IPS-18c (cell line): ENCODE measurements around the gene RYR3.
"Not testable (repeated sequence)": the region's sequence is repeated elsewhere in the genome, so short reads cannot be mapped to it uniquely, and the experiment has no call there.

Experiments used
- H3K4me3 ChIP-seq: 2 replicates; pipeline ENCODE4 v1.7.0; 2013; ENCODE audit warnings: low read depth, mild to moderate bottlenecking, low read length, moderate library complexity; ENCODE audit not compliant: insufficient read depth
- H3K9me3 ChIP-seq: one replicate; pipeline ENCODE4 v1.6.1; 2013; ENCODE audit warnings: mild to moderate bottlenecking, low read length, moderate library complexity; ENCODE audit not compliant: control insufficient read depth, insufficient read depth

Gene RYR3

GRCh38 chr15:33561967-33562366, 251.2 kb downstream of the RYR3 start:
- no peaks in the 10 kb centered on the region for H3K9me3 ChIP-seq

GRCh38 chr15:33565094-33565493, 254.3 kb downstream of the RYR3 start:
- Histone ChIP-seq H3K4me3 (no peak overlapping the region), H3K9me3 (no peaks in the 10 kb centered on the region)

More at GRCh38 chr15:33561967-33562366, 251.2 kb downstream of the RYR3 start:
- H3K4me3 ChIP-seq = no peak overlapping the region

- H3K9me3 ChIP-seq = no peaks in the 10 kb centered on the region
- no peak overlapping the region for H3K4me3 ChIP-seq
These were observed 256.9 kb downstream of the RYR3 start for GRCh38 chr15:33567652-33568051.

GRCh38 chr15:33569036-33569435, 258.3 kb downstream of the RYR3 start:
- H3K9me3 ChIP-seq = no peaks in the 10 kb centered on the region
- H3K4me3 ChIP-seq = no peak overlapping the region

- not testable (repeated sequence) for H3K4me3 ChIP-seq, H3K9me3 ChIP-seq
These were observed 267.1 kb downstream of the RYR3 start for GRCh38 chr15:33577911-33578310.

- no peaks in the 10 kb centered on the region for H3K9me3 ChIP-seq
- H3K4me3 ChIP-seq = no peak overlapping the region
These were observed 269.8 kb downstream of the RYR3 start for GRCh38 chr15:33580526-33580925.

- H3K4me3 ChIP-seq = no peak overlapping the region
- no peaks in the 10 kb centered on the region for H3K9me3 ChIP-seq
These were observed 270.3 kb downstream of the RYR3 start for GRCh38 chr15:33581032-33581431.

GRCh38 chr15:33584797-33585196, 274.0 kb downstream of the RYR3 start:
- no peaks in the 10 kb centered on the region for H3K9me3 ChIP-seq
- no peak overlapping the region for H3K4me3 ChIP-seq

- Histone ChIP-seq H3K9me3 (no peaks in the 10 kb centered on the region), H3K4me3 (no peak overlapping the region)
These were observed 276.3 kb downstream of the RYR3 start for GRCh38 chr15:33586786-33587697.

- Histone ChIP-seq H3K4me3 (no peak overlapping the region), H3K9me3 (no peaks in the 10 kb centered on the region)
These were observed 277.0 kb downstream of the RYR3 start for GRCh38 chr15:33587773-33588172.

GRCh38 chr15:33592864-33593263, 282.1 kb downstream of the RYR3 start:
- H3K9me3 ChIP-seq = no peaks in the 10 kb centered on the region

GRCh38 chr15:33598382-33598781, 287.6 kb downstream of the RYR3 start:
- H3K4me3 ChIP-seq, H3K9me3 ChIP-seq: not testable (repeated sequence)

More at GRCh38 chr15:33592864-33593263, 282.1 kb downstream of the RYR3 start:
- H3K4me3 ChIP-seq = no peak overlapping the region

- Histone ChIP-seq H3K4me3 (no peak overlapping the region), H3K9me3 (no peaks in the 10 kb centered on the region)
These were observed 289.4 kb downstream of the RYR3 start for GRCh38 chr15:33600212-33600611.

GRCh38 chr15:33601461-33601860, 290.7 kb downstream of the RYR3 start:
- Histone ChIP-seq H3K4me3 (no peak overlapping the region), H3K9me3 (no peaks in the 10 kb centered on the region)

- no peaks in the 10 kb centered on the region for H3K9me3 ChIP-seq
- no peak overlapping the region for H3K4me3 ChIP-seq
These were observed 297.9 kb downstream of the RYR3 start for GRCh38 chr15:33608714-33609113.

GRCh38 chr15:33612721-33613304, 302.0 kb downstream of the RYR3 start:
- no peaks in the 10 kb centered on the region for H3K9me3 ChIP-seq
- no peak overlapping the region for H3K4me3 ChIP-seq

- Histone ChIP-seq H3K4me3 (no peak overlapping the region), H3K9me3 (no peaks in the 10 kb centered on the region)
These were observed 305.7 kb downstream of the RYR3 start for GRCh38 chr15:33616475-33616874.

GRCh38 chr15:33618350-33618749, 307.6 kb downstream of the RYR3 start:
- Histone ChIP-seq H3K9me3 (no peaks in the 10 kb centered on the region), H3K4me3 (no peak overlapping the region)
